Keratinocyte (primary cell): ENCODE measurements around the gene NFATC3. TPM values are rescaled to one million over a fixed set of nuclear protein-coding genes. Genes with fewer than 3 reads are reported as not detected.

Source experiments
- DNase-seq: peaks from one replicate; pipeline ENCODE4 v3.0.0-alpha.2; 2011; ENCODE audit warnings: low read depth, missing footprints, low spot score
- FAIRE-seq: peaks from 2 replicates; lab custom pipeline; 2011; peaks lifted over from hg19 to GRCh38; lab: Jason Lieb, UNC
- H2AFZ ChIP-seq: 2 replicates; pipeline ENCODE4 v1.6.0; 2012; ENCODE audit warnings: low read length, control low read depth, inconsistent platforms; ENCODE audit not compliant: control insufficient read depth
- H3K27ac ChIP-seq: 2 replicates; pipeline ENCODE4 v1.5.1; 2011; ENCODE audit warnings: low read length; ENCODE audit not compliant: control insufficient read depth, insufficient read depth
- H3K27me3 ChIP-seq: 3 replicates; pipeline ENCODE4 v1.6.0; 2011; ENCODE audit warnings: low read length; ENCODE audit not compliant: control insufficient read depth, insufficient read depth; ENCODE audit errors: extremely low read depth
- H3K36me3 ChIP-seq, 2 experiments: 2 replicates in 1 of 2; 3 replicates in 1 of 2; pipeline ENCODE4 v1.5.1; 2011; ENCODE audit warnings: low read length in 2 of 2, mild to moderate bottlenecking in 1 of 2; ENCODE audit not compliant: control insufficient read depth in 2 of 2, insufficient read depth in 2 of 2; ENCODE audit errors: extremely low read depth in 1 of 2
- H3K4me1 ChIP-seq: 3 replicates; pipeline ENCODE4 v1.5.1; 2011; ENCODE audit warnings: low read length; ENCODE audit not compliant: control insufficient read depth, insufficient read depth; ENCODE audit errors: extremely low read depth
- H3K4me2 ChIP-seq: 3 replicates; pipeline ENCODE4 v1.6.0; 2011; ENCODE audit warnings: low read depth, low read length; ENCODE audit not compliant: control insufficient read depth, insufficient read depth; ENCODE audit errors: extremely low read depth
- H3K4me3 ChIP-seq, 3 experiments: fragments of 200-600 bp in 1 of 3; sonication (generic) in 1 of 3; 2 replicates in 2 of 3; 3 replicates in 1 of 3; pipeline ENCODE4 v1.5.1; 2011 to 2016; ENCODE audit warnings: low read length in 3 of 3, mild to moderate bottlenecking in 3 of 3, control low read depth in 2 of 3, inconsistent platforms in 1 of 3, low read depth in 1 of 3, mixed read lengths in 1 of 3, mixed run types in 1 of 3, moderate library complexity in 1 of 3; ENCODE audit not compliant: control insufficient read depth in 2 of 3, insufficient read depth in 2 of 3; ENCODE audit errors: extremely low read depth in 1 of 3
- H3K79me2 ChIP-seq: 2 replicates; pipeline ENCODE4 v1.6.0; 2012; ENCODE audit warnings: low read length; ENCODE audit not compliant: control insufficient read depth, insufficient read depth
- H3K9ac ChIP-seq: 3 replicates; pipeline ENCODE4 v1.6.0; 2011; ENCODE audit warnings: low read length; ENCODE audit not compliant: control insufficient read depth, insufficient read depth; ENCODE audit errors: extremely low read depth
- H3K9me1 ChIP-seq: 3 replicates; pipeline ENCODE4 v1.6.0; 2011; ENCODE audit warnings: low read length; ENCODE audit not compliant: control insufficient read depth, insufficient read depth; ENCODE audit errors: extremely low read depth
- H3K9me3 ChIP-seq: 2 replicates; pipeline ENCODE4 v1.5.1; 2012; ENCODE audit warnings: low read depth, low read length; ENCODE audit not compliant: control insufficient read depth
- H4K20me1 ChIP-seq: 3 replicates; pipeline ENCODE4 v1.6.0; 2011; ENCODE audit warnings: low read length; ENCODE audit not compliant: control insufficient read depth, insufficient read depth; ENCODE audit errors: extremely low read depth
- CTCF ChIP-seq, 3 experiments: IDR thresholded peaks in 1 of 3; conservative IDR thresholded peaks in 1 of 3; optimal IDR thresholded peaks in 1 of 3; 2 replicates in 2 of 3; 3 replicates in 1 of 3; pipeline versions ENCODE3 to v1.5.1; 2011; ENCODE audit warnings: low read length in 3 of 3, mild to moderate bottlenecking in 3 of 3, moderate library complexity in 2 of 3, control low read depth in 1 of 3, inconsistent platforms in 1 of 3; ENCODE audit not compliant: insufficient read depth in 2 of 3; ENCODE audit errors: extremely low read depth in 1 of 3
- EZH2 ChIP-seq: IDR thresholded peaks from one replicate; pipeline ENCODE4 v1.6.1; 2012; ENCODE audit warnings: inconsistent platforms, mild to moderate bottlenecking, low read length, moderate library complexity
- dilution Hi-C: fragments of 300-500 bp; cut with MboI; formaldehyde crosslinking; loops from one replicate; pipeline ENCODE4 v1.7.0; 2020; ENCODE audit warnings: low sequenced_read_pairs; ENCODE audit not compliant: extremely low pct_ligation_motif_present
- polyA plus RNA-seq, 5 experiments: library from polyadenylated mRNA; depleted of rRNA in 3 of 5; stranded (reverse) in 3 of 5; stranded (forward) in 1 of 5; unstranded in 1 of 5; fragments of >200 nt; gene quantifications; 1 replicate in 1 of 5; 2 replicates in 3 of 5; 3 replicates in 1 of 5; pipeline versions ENCODE4 v1.2.1 to v1.2.3, GENCODE V29; 2011 to 2012; ENCODE audit warnings: missing spikeins in 2 of 5, low read depth in 1 of 5, low replicate concordance in 1 of 5

NFATC3 gene
- polyA plus RNA-seq, 1 donor (not counting 4 experiments of a cell fraction or from before 2014, with no cell fraction given): 11.5 TPM

GRCh38 chr16:68253721-68254120 is 168.6 kb downstream of the NFATC3 start:
- no peak overlapping the region for H3K4me2 ChIP-seq
- H3K9me1 ChIP-seq: no peaks in the 10 kb centered on the region
- H3K9ac ChIP-seq: no peak overlapping the region
- TF ChIP-seq EZH2 (no peak), CTCF (optimal IDR thresholded peaks at IDR 0.05 in 1 of 3, IDR thresholded peaks at IDR 0.05 in 1 of 3, conservative IDR thresholded peaks at IDR 0.05 in 1 of 3; ENCODE audit: extremely low read depth in 1 of 3, insufficient read depth in 2 of 3, low read length in 3 of 3) (no peak)
- no peak for DNase-seq
- dilution Hi-C loops: no loop called here
- H3K9me3 ChIP-seq: no peaks in the 10 kb centered on the region
- FAIRE-seq: no peak
- H4K20me1 ChIP-seq: no peaks in the 10 kb centered on the region
- H3K27me3 ChIP-seq: no peaks in the 10 kb centered on the region
- no peaks in the 10 kb centered on the region for H3K79me2 ChIP-seq
- no peak overlapping the region for H2AFZ ChIP-seq
- no peak overlapping the region for H3K4me3 ChIP-seq
- peaks cover 11% of the 10 kb centered on the region for H3K4me1 ChIP-seq
- no peak overlapping the region for H3K27ac ChIP-seq
- peaks cover 11 to 27% of the 10 kb centered on the region in 2 experiments for H3K36me3 ChIP-seq

GRCh38 chr16:68255712-68256111 is 170.5 kb downstream of the NFATC3 start:
- DNase-seq: no peak
- Histone ChIP-seq H2AFZ (no peak overlapping the region), H3K4me3 (no peak overlapping the region), H3K4me2 (no peak overlapping the region), H3K9ac (no peak overlapping the region), H3K79me2 (no peaks in the 10 kb centered on the region), H3K27me3 (no peaks in the 10 kb centered on the region), H3K36me3 (peaks cover 21 to 35% of the 10 kb centered on the region in 2 experiments), H3K27ac (no peak overlapping the region), H3K4me1 (peaks cover 11% of the 10 kb centered on the region), H4K20me1 (no peaks in the 10 kb centered on the region), H3K9me1 (no peaks in the 10 kb centered on the region), H3K9me3 (no peaks in the 10 kb centered on the region)
- dilution Hi-C loops: no loop called here
- TF ChIP-seq CTCF (optimal IDR thresholded peaks at IDR 0.05 in 1 of 3, IDR thresholded peaks at IDR 0.05 in 1 of 3, conservative IDR thresholded peaks at IDR 0.05 in 1 of 3; ENCODE audit: extremely low read depth in 1 of 3, insufficient read depth in 2 of 3, low read length in 3 of 3): no peak
- TF ChIP-seq EZH2: no peak
- FAIRE-seq: no peak
